Natural killer cell (primary cell): ENCODE results near the gene SF3B1. TPM values are rescaled to one million over a fixed set of nuclear protein-coding genes. Genes with fewer than 3 reads are reported as not detected.

Experiments
- ATAC-seq, 3 donors: fragments of 150-1000 bp in 2 of 3; fragments of 200-7000 bp in 1 of 3; cut with Tn5 transposase; 1 replicate in 1 of 3; 2 replicates in 2 of 3; pipeline ENCODE4 v1.10.0; 2021; ENCODE audit warnings: mild to moderate bottlenecking in 2 of 3, moderate library complexity in 2 of 3
- DNase-seq, 2 donors: peaks; one replicate each; pipeline versions ENCODE4 v3.0.0 to v3.0.0-alpha.2; 2013 to 2021; ENCODE audit warnings: mixed read lengths in 1 of 2
- H3K27ac ChIP-seq: one replicate; pipeline ENCODE4 v1.5.1; 2013; ENCODE audit warnings: mild to moderate bottlenecking, low read length
- H3K27me3 ChIP-seq: one replicate; pipeline ENCODE4 v1.6.1; 2013; ENCODE audit warnings: low read length; ENCODE audit not compliant: control insufficient read depth, insufficient read depth
- H3K36me3 ChIP-seq: one replicate; pipeline ENCODE4 v1.6.1; 2013; ENCODE audit warnings: low read length; ENCODE audit not compliant: control insufficient read depth, insufficient read depth
- H3K4me1 ChIP-seq: one replicate; pipeline ENCODE4 v1.6.1; 2013; ENCODE audit warnings: low read length; ENCODE audit not compliant: control insufficient read depth, insufficient read depth
- H3K4me3 ChIP-seq: one replicate; pipeline ENCODE4 v1.5.1; 2013; ENCODE audit warnings: low read length
- H3K9me3 ChIP-seq: one replicate; pipeline ENCODE4 v1.6.1; 2013; ENCODE audit warnings: low read length; ENCODE audit not compliant: control insufficient read depth, insufficient read depth
- H3K27ac Mint-ChIP-seq, 2 donors: one replicate each; pipeline ENCODE4 v1.8.0; 2022; ENCODE audit warnings: mild to moderate bottlenecking in 2 of 2, mixed read lengths in 2 of 2, moderate library complexity in 1 of 2
- H3K27me3 Mint-ChIP-seq, 2 donors: one replicate each; pipeline ENCODE4 v1.8.0; 2022; ENCODE audit warnings: low read depth in 2 of 2, mixed read lengths in 2 of 2
- H3K36me3 Mint-ChIP-seq: one replicate; pipeline ENCODE4 v1.8.0; 2022; ENCODE audit warnings: mixed read lengths
- H3K4me1 Mint-ChIP-seq, 2 donors: one replicate each; pipeline ENCODE4 v1.8.0; 2022; ENCODE audit warnings: mixed read lengths in 2 of 2
- H3K4me3 Mint-ChIP-seq: one replicate; pipeline ENCODE4 v1.8.0; 2022; ENCODE audit warnings: mild to moderate bottlenecking, moderate library complexity, mixed read lengths
- H3K9me3 Mint-ChIP-seq, 2 donors: one replicate each; pipeline ENCODE4 v1.8.0; 2022; ENCODE audit warnings: mixed read lengths in 2 of 2
- CTCF ChIP-seq: fragments of 200-600 bp; IDR thresholded peaks from one replicate; pipeline ENCODE4 v1.8.0; 2022; ENCODE audit warnings: antibody characterized with exemption
- WGBS: methylation state at CpG from one replicate; pipeline ENCODE4 v1.1.7; 2013; ENCODE audit warnings: missing lambda C conversion rate; ENCODE audit not compliant: insufficient coverage; 5-methylcytosine and 5-hydroxymethylcytosine counted together
- intact Hi-C: fragments of 100-400 bp; cut with micrococcal nuclease; formaldehyde crosslinking; loops from one replicate; pipeline ENCODE4 v1.14.2; 2022
- total RNA-seq, 4 donors: library from RNA; stranded (reverse); fragments of 120-200 nt in 1 of 4; gene quantifications; one replicate each; pipeline versions ENCODE4 v1.2.3 to v1.2.4, GENCODE V29; 2013 to 2022

Gene SF3B1
- total RNA-seq, 3 donors from 2014 or later (not counting 1 experiment from before 2014, with no cell fraction given): 387 to 472 (median 447) TPM

- Histone ChIP-seq H3K9me3 (no peaks in the 10 kb centered on the region), H3K4me1 (no peaks in the 10 kb centered on the region), H3K27ac (no peak overlapping the region), H3K27me3 (no peaks in the 10 kb centered on the region), H3K36me3 (no peaks in the 10 kb centered on the region), H3K4me3 (no peak overlapping the region)
- Mint-ChIP-seq H3K27ac (no peak overlapping the region), H3K36me3 (no peaks in the 10 kb centered on the region), H3K9me3 (no peaks in the 10 kb centered on the region), H3K27me3 (no peaks in the 10 kb centered on the region), H3K4me3 (no peak overlapping the region), H3K4me1 (no peaks in the 10 kb centered on the region)
- intact Hi-C loops: no loop called here
- ATAC-seq (no peak), DNase-seq (peak in 1 of 2 donors; percentile 29)
- WGBS: no CpG with 5 or more reads among the region's 2 CpGs
- TF ChIP-seq CTCF: no peak
Observed at GRCh38 chr2:197358931-197359330, 75.9 kb downstream of the SF3B1 start.

- H3K4me1 Mint-ChIP-seq: no peaks in the 10 kb centered on the region
- no peaks in the 10 kb centered on the region for H3K36me3 Mint-ChIP-seq
- Histone ChIP-seq H3K4me1 (no peaks in the 10 kb centered on the region), H3K27ac (no peak overlapping the region), H3K36me3 (no peaks in the 10 kb centered on the region), H3K9me3 (no peaks in the 10 kb centered on the region), H3K27me3 (no peaks in the 10 kb centered on the region), H3K4me3 (no peak overlapping the region)
- TF ChIP-seq CTCF: no peak
- 94% methylated on average over 1 of the region's 1 CpG for WGBS
- ATAC-seq (no peak), DNase-seq (no peak)
- intact Hi-C loops: no loop called here
- H3K9me3 Mint-ChIP-seq: no peaks in the 10 kb centered on the region
- no peaks in the 10 kb centered on the region for H3K27me3 Mint-ChIP-seq
- H3K27ac Mint-ChIP-seq: no peak overlapping the region
- no peak overlapping the region for H3K4me3 Mint-ChIP-seq
Observed at GRCh38 chr2:197357986-197358385, 76.8 kb downstream of the SF3B1 start.

GRCh38 chr2:197356136-197356535 is 78.7 kb downstream of the SF3B1 start:
- no peaks in the 10 kb centered on the region for H3K36me3 Mint-ChIP-seq
- DNase-seq (peak in 1 of 2 donors; percentile 50), ATAC-seq (peak in 1 of 3 donors; percentile 37)
- Histone ChIP-seq H3K36me3 (no peaks in the 10 kb centered on the region), H3K27me3 (no peaks in the 10 kb centered on the region), H3K27ac (no peak overlapping the region), H3K4me3 (no peak overlapping the region), H3K9me3 (no peaks in the 10 kb centered on the region), H3K4me1 (no peaks in the 10 kb centered on the region)
- H3K4me1 Mint-ChIP-seq: no peaks in the 10 kb centered on the region
- intact Hi-C loops: no loop called here
- no peak overlapping the region for H3K4me3 Mint-ChIP-seq
- WGBS: 81% methylated on average over 5 of the region's 5 CpGs
- H3K9me3 Mint-ChIP-seq: no peaks in the 10 kb centered on the region
- no peak for TF ChIP-seq CTCF
- H3K27ac Mint-ChIP-seq: no peak overlapping the region
- H3K27me3 Mint-ChIP-seq: no peaks in the 10 kb centered on the region

DNA sequence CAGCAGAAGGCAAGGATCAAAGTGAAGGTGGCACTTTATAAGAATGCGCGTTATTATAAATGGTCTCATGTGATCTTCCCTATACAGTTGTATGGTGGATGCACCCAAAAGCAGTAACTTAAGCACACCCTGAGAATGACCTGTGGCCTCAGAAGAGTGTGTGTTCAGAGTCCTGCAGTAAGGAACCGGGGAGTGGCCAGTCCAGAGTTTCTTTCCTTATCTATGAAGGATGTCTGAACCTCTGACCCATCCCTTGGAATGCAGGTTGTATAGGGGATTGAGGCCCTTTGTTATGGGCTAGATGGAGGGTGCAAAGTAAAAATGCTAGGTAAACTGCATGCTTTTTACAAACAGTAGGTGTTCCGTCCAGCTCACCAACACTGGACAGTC is 80.7 kb downstream of the SF3B1 start:
- no peaks in the 10 kb centered on the region for H3K36me3 Mint-ChIP-seq
- DNase-seq (no peak), ATAC-seq (no peak)
- no peak overlapping the region for H3K27ac ChIP-seq
- H3K4me3 ChIP-seq: no peak overlapping the region
- no peak for TF ChIP-seq CTCF
- H3K9me3 ChIP-seq: no peaks in the 10 kb centered on the region
- intact Hi-C loops: no loop called here
- H3K27me3 ChIP-seq: no peaks in the 10 kb centered on the region
- H3K4me1 ChIP-seq: no peaks in the 10 kb centered on the region
- H3K27ac Mint-ChIP-seq: no peak overlapping the region
- H3K4me3 Mint-ChIP-seq: no peak overlapping the region
- no peaks in the 10 kb centered on the region for H3K4me1 Mint-ChIP-seq
- 96% methylated on average over 4 of the region's 4 CpGs for WGBS
- H3K27me3 Mint-ChIP-seq: no peaks in the 10 kb centered on the region
- H3K36me3 ChIP-seq: no peaks in the 10 kb centered on the region
- no peaks in the 10 kb centered on the region for H3K9me3 Mint-ChIP-seq
